Measurements from ENCODE around the gene LASP1. TPM values are rescaled to one million over a fixed set of nuclear protein-coding genes. Genes with fewer than 3 reads are reported as not detected.

Gene LASP1, protein sequence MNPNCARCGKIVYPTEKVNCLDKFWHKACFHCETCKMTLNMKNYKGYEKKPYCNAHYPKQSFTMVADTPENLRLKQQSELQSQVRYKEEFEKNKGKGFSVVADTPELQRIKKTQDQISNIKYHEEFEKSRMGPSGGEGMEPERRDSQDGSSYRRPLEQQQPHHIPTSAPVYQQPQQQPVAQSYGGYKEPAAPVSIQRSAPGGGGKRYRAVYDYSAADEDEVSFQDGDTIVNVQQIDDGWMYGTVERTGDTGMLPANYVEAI
- total RNA-seq, result 140 and 177 TPM in 2 replicates

DNA sequence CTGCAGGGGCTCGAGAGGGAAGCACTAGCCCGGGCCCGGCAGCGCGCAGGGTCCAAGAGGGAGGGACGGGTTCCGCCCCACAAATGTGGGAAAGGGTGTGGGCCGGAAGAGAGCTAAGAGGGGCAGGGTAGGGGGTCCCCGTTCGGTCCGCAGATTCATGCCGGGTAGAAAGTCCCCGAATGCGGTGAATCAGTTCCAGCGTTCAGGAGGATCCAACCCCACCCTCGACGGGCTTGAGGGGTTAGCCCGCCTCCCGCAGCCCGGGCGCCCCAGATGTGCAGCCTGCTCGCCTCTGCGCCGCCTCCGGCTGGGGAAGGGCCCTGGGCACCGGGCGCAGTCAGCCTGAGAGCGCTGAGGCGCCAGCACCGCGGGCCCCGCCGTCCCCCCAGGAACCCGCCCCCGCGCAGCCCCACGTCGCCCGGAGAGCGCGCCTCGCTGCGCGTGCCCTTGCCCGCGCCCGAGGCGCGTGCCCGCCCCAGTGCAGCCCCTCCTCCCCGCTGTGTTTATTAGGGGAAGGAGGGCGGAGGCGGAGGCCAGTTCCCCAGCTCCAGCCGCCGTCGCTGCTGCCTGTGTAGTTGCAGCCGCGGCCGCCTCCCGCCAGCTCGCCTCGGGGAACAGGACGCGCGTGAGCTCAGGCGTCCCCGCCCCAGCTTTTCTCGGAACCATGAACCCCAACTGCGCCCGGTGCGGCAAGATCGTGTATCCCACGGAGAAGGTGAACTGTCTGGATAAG is at the start of gene LASP1:
Gene LASP1 (plus strand): TSS at position 533 of the 733 bp plus-strand sequence. CDS start 132 bp downstream, at position 665.

DNA sequence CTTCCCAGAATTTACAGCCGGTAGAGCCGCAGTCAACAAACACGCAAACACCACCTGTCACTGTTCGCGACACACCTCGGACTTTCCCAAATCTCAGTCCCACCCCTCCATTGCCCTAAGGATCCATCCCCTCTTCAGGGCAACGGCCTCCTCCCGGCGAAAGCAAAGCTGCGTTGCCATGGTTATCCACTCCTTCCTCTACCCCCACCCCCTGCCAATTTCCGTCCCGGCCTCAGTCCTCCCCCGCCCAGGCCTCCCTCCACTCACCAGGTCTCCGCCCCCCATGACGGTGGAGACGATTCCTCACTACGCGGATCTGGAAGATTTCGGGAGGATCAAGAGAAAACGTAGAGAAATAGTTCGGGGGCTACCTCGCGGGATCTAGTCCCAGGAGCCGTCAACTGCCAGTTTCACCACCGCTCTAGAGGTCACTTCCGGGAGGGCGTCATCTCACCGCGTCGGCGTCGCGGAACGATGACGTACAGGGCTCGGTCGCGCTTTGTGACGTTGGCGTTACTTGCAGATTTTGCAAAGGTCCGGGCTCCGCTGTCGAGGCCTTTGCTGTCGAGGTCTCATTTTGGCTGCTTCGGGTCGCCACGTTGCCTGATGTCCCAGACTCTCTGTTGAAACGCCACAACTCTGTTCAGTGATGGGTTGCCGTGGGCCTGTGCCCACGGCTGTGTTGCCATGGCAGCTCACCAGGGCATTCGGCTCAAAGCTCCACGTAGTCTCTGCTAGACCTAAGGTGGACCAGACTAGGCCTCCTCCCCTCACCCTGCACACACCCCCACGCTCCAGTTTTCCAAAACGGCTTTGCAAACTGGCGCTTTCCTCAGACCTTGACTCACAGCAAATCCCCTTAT is 44.7 kb upstream of the LASP1 start, which contains the start of gene CWC25:
Gene CWC25 (minus strand): TSS at position 423 of the 863 bp plus-strand sequence. CDS start 138 bp downstream, at position 285.

DNA sequence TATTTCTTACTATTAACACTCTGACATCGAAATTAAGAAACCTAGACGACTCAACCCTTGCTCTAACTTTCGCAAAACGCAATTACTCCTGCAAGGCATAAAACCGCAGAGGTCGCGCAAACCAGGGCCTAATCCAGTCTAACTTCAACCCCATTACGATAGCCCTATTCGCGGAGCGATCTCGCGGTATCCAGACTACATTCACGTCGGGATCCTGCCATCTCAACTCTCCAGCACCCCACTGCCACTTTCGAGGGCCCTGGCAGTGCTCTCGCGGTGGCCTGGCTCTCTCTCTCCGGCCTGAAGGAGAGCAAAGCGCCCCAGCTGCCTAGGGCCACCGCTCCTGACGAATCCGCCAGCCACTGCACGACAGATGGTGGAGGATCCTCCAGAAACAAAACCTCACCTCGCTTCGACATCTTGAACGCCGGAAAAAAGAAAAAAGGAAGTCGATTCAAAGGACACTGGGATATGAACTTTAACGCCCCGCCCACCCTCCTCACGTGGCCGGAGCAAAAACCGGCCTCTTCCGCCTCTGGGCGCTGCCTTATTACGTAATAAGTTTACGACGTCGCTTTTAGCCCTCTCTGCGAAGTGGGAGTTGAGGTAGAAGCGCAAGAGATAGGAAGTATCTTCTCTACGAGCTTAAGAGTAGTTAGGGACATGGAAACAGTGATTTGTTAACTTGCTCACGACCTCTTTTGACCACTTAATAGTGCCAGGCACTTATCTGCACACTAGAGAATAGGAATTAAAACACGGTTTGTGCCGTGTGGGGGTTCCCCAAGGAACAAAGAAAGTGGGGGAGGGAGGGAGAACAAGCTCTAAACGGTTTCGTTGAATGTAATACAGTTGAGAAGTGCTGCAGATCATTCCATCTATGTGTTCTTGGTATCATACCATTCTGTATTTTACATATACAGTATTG is 16.3 kb upstream of the LASP1 start, which contains the start of gene RPL23:
Gene RPL23 (minus strand): TSS at position 430 of the 928 bp plus-strand sequence. CDS start 11 bp downstream, at position 419.

DNA sequence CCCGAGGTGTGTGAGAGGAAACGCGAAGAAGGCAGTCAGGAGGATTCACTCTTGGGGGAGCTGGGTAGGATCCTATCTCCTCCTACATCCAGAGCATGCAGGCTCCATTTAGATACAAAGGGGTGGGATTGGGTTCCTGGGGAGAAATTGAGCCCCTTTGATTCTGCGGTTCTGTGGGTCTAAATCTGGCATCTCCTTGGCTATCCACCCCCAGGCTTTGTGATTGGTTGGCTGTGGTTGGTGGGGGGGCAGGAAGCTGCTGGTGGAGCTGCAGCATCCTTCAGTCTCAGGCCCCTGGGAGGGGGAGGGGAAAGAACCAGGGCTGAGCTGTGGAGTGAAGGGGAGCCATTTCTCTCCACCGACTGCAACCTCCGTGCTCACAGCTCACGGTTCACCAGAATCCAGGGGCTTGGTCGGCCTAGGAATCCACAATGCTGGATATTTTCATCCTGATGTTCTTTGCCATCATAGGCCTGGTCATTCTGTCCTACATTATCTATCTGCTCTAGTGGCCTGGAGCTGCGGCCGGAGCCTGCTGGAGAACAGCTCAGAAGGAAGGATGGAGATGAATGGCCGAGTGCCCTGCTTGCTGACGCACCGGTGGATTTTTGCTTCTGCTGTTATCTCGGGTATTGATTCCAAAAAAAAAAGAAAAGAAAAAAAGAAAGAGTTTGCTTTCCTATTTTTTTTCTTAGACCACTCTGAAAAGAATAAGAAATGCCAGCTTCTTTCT is 55.6 kb downstream of the LASP1 start, which contains the start of gene LASP1NB:
Gene LASP1NB (plus strand): TSS at position 352 of the 733 bp plus-strand sequence.

DNA sequence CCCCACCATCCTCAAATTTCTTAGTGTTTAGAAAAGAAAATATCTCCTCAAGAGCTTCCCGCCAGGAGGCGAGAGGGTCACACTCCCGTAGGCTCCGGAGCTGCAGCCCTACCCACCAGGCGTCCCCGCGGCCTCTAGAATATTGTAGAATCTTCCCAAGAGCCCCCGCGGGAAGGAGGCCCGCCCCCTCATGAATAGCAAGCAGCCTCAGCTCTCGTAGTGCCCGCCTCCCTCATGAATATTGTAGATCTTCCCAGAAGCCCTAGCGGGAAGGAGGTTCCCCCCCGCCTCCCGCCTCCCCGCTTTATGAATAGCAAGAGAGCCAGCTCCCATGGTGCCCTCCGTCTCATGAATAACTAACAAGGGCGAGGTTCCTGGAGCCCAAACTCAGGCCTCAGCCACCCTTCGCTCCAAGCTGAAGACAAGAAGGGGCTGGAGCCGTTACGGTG is 97.5 kb downstream of the LASP1 start, which contains the start of gene FBXO47:
Gene FBXO47 (minus strand): TSS at position 114 of the 449 bp plus-strand sequence. CDS start 4,378 bp downstream, outside the sequence.

Small RNA genes within 50 kb of the gene (small RNA-seq; reads per million reads assigned to genes)
- gene MIR4727 (not detected), gene MIR6779 (not detected), gene SNORA21 (not detected), gene SNORA21B (not detected)

Other genes starting within 250 kb of the LASP1 start
- 1.1 and 1.7 TPM in 2 replicates for gene EPOP, start 195.1 kb upstream of the LASP1 start, total RNA-seq
- 27.1 and 30.6 TPM in 2 replicates for gene MLLT6, start 164.8 kb upstream of the LASP1 start, total RNA-seq
- gene CISD3, start 139.7 kb upstream of the LASP1 start, total RNA-seq, result 3.8 and 4.6 TPM in 2 replicates
- gene PCGF2, start 121.7 kb upstream of the LASP1 start, total RNA-seq, result 3.5 and 3.8 TPM in 2 replicates
- gene PSMB3, start 117.3 kb upstream of the LASP1 start, total RNA-seq, result 236 and 243 TPM in 2 replicates
- gene PIP4K2B, start 70.5 kb upstream of the LASP1 start, total RNA-seq, result 42.5 and 42.6 TPM in 2 replicates
- 11.6 and 13.1 TPM in 2 replicates for gene CWC25, start 44.7 kb upstream of the LASP1 start, total RNA-seq
- 1,226 and 1,441 TPM in 2 replicates for gene RPL23, start 16.3 kb upstream of the LASP1 start, total RNA-seq
- gene FBXO47, start 97.3 kb downstream of the LASP1 start, total RNA-seq, result 0.13 TPM in 1 of 2 replicates, not detected in the other

All from articular chondrocyte of knee joint (primary cell).